ENCODE results near the gene ZNF487.
"Not testable (repeated sequence)": the region's sequence is repeated elsewhere in the genome, so short reads cannot be mapped to it uniquely, and the experiment has no call there.

ZNF487 gene

GRCh38 chr10:43436291-43437140, at the start of gene ZNF487:
ZNF487 (plus strand) TSS chr10:43437111; CDS start chr10:43475814, 38,703 bp downstream.
- DNase-seq = peak; percentile 95

GRCh38 chr10:43387678-43388032, 49.3 kb upstream of the ZNF487 start:
- DNase-seq = no peak

- DNase-seq = no peak
These were observed 47.0 kb upstream of the ZNF487 start for GRCh38 chr10:43389867-43390266.

- no peak for DNase-seq
These were observed 46.6 kb upstream of the ZNF487 start for GRCh38 chr10:43390333-43390732.

- DNase-seq = peak; percentile 71
These were observed 46.2 kb upstream of the ZNF487 start for GRCh38 chr10:43390759-43391158.

- DNase-seq = no peak
These were observed 45.4 kb upstream of the ZNF487 start for GRCh38 chr10:43391496-43391895.

- no peak for DNase-seq
These were observed 44.2 kb upstream of the ZNF487 start for GRCh38 chr10:43392748-43393147.

GRCh38 chr10:43393186-43393585, 43.7 kb upstream of the ZNF487 start:
- DNase-seq = not testable (repeated sequence)

- no peak for DNase-seq
These were observed 43.1 kb upstream of the ZNF487 start for GRCh38 chr10:43393606-43394360.

- no peak for DNase-seq
These were observed 42.0 kb upstream of the ZNF487 start for GRCh38 chr10:43394868-43395267.

- DNase-seq = no peak
These were observed 41.3 kb upstream of the ZNF487 start for GRCh38 chr10:43395571-43396060.

GRCh38 chr10:43396061-43396927, 40.6 kb upstream of the ZNF487 start:
- DNase-seq = peak; percentile 90

GRCh38 chr10:43396928-43397624, 39.8 kb upstream of the ZNF487 start:
- DNase-seq = peak; percentile 96

- no peak for DNase-seq
These were observed 38.0 kb upstream of the ZNF487 start for GRCh38 chr10:43398939-43399319.

GRCh38 chr10:43399320-43400310, 37.3 kb upstream of the ZNF487 start:
- DNase-seq = peak; percentile 80

GRCh38 chr10:43401627-43402026, 35.3 kb upstream of the ZNF487 start:
- DNase-seq = peak; percentile 78

- no peak for DNase-seq
These were observed 34.7 kb upstream of the ZNF487 start for GRCh38 chr10:43402176-43402575.

GRCh38 chr10:43402880-43403452, 33.9 kb upstream of the ZNF487 start:
- DNase-seq = no peak

GRCh38 chr10:43403911-43404703, 32.8 kb upstream of the ZNF487 start:
- DNase-seq = no peak

GRCh38 chr10:43404704-43405084, 32.2 kb upstream of the ZNF487 start:
- DNase-seq = no peak
